Ramos (cell line): ENCODE results near the gene KIAA0930.

Experiments used
- in situ Hi-C: fragments of 300-500 bp; cut with MboI; formaldehyde crosslinking; loops from one replicate; pipeline ENCODE4 v1.14.3; 2022; ENCODE audit warnings: low sequenced_read_pairs; ENCODE audit not compliant: unreplicated experiment

Gene KIAA0930

DNA sequence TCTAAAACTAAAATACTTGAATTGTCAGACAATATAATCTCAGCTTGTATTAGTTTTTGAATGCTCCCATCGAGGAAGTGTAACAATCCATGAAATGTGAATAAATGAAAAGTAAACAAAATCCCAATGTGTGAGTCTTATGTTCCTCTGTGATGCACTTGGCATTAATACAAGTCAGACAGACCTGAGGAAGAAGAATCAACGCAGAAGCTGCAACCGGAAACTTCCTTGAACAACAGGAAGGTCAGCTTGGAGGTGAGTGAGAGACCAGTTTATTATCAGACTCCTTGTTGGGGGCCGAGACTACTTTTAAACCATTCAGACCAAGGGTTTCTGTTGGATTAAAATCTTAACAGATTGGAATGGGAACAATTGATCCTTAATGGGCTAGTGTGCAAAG is 52.8 kb downstream of the KIAA0930 start:
- in situ Hi-C loops: no loop called here

DNA sequence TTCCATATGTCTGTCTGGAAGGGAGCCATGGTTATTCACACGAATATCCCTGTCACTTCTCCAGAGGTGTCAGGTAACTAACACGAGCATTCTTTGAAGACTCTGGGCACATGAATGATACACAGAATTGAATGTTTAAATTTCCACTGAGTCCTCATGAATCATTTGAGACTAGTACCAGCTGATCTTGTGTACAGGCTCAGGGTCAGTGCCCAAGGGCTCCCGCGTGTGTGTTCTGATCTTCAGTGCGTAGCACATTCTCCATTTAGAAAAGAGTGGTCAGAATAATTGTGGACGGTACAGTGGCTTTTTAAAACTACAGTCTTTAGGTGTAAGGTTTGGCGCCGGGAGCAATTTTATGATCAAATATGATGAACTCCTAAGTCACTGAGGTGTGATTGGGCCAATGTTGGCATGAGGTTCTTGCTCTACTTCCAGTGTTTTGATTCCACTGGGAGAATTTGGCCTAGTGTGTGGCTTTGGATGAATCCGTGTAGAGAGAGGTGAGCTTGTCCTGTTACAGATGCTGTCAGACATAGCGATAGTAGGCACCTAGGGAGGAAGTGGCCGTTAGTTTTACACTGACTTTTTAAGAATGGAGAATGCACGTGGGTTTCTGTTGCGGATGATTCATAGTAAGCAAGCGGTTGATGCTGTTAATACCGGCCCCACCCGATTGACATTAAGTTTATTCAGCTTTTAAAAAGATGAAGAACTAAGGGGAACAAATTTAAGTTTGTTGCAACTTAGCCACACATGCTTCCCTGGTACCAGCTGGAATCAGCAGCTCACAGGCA is 54.8 kb downstream of the KIAA0930 start:
- in situ Hi-C loops: no loop called here

DNA sequence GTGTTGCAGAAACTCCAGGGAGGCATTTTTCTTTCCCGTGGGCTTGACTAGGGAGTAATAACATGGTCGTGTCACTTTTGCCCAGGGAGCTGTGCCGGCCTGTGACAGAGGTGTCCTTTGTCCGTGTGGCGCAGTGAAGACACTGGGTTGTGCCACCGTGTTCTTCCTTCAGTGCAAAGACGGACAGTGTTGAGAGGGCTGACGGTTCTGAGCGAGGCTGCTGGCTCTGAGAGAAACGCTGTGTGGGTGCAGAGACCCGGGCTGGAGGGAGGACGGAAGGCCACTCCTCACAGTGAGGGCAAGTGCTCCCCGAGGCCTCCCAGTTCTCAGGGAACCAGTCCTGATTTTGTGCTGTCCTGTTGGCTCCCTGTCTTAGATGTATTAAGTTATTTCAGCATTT is 56.7 kb downstream of the KIAA0930 start:
- in situ Hi-C loops: no loop called here

DNA sequence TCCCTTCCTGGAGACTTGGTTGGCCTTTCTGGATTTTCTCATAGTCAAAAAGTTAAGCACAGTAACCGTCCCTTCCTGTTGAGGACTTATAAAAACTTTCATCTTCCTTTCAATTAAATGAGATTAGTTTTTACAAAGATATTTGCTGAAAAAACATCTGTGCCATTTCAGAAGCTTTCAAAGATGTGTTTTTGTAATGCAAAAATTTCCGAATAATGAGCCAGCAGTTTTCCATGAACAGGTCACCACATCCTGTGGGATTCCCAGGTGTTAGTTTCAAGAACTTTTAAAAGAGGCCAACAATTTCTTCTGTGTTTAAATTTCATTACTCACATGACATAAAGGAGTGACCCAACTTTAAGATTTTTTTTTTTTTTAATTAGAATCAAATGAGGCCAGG is 58.9 kb downstream of the KIAA0930 start:
- in situ Hi-C loops: no loop called here

DNA sequence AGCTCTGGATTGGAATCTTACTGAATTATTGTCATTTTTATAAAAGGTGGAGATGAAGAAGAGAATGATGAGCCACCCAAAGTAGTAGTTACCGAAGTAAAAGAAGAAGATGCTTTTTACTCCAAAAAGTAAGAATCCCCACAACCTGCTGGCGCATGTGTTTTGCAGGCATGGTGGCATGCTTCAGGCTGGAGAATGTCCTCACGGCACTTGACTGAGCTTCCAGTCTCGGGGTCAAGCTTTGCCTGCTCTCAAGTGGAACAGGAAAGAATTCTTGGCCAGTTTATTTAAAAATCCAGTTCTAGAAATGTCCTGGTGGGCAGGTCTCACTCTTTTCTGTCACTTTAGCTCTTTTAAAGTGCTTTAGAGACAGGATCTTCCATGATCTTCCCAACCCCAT is 59.5 kb downstream of the KIAA0930 start:
- in situ Hi-C loops: no loop called here

DNA sequence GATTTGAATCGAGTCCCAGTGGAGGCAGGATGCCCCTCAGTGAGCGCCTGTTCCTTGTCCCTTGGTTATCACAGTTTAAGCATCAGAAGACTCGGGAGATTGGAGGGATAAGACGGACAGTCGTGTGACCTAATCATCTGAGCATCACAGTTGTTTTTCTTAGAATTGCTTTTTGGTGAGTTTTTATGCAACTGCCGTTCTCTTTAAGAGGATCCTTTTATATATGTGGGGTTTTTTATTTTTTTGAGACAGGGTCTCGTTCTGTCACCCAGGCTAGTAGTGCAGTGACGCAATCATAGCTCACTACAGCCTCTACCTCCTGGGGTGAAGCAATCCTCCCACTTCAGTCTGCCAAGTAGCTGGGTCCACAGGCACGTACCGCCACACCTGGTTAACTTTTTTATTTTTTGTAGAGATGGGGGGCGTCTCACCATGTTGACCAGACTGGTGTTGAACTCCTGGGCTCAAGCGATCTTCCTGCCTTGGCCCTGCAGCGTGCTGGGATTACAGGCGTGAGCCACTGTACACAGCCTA is 60.5 kb downstream of the KIAA0930 start:
- in situ Hi-C loops: no loop called here

DNA sequence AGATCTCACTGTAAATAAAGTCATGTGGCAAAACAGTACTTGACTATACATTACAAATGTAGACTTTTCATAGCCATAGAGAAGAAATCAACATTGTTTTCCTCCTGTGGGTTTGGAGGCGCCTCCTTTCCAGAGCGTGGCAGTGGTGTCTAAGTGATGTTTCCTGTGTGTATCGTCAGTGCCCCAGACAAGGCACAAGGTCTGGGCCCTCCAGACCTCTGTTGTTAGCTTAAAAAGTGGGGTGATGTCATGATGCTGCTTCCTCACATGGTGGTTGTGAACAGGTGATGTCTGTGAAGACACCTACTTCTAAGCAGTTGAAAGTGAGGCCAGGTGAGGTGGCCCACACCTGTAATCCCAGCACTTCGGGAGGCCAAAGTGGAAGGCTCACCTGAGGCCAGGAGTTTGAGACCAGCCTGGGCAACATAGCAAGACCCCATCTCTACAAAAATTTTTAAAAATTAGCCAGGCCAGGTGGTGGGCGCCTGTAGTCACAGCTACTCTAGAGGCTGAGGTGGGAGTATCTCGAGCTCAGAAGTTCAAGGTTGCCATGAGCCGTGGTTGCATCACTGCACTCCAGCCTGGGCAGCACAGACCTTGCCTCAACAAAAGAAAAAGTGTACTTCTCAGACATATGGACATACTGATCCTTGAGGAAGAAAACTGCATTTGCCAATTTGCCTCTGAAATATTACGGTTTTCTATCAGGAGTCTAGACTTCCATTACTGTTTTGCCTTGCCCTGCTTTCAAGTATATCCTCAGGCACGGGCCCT is 61.2 kb downstream of the KIAA0930 start:
- in situ Hi-C loops: no loop called here

DNA sequence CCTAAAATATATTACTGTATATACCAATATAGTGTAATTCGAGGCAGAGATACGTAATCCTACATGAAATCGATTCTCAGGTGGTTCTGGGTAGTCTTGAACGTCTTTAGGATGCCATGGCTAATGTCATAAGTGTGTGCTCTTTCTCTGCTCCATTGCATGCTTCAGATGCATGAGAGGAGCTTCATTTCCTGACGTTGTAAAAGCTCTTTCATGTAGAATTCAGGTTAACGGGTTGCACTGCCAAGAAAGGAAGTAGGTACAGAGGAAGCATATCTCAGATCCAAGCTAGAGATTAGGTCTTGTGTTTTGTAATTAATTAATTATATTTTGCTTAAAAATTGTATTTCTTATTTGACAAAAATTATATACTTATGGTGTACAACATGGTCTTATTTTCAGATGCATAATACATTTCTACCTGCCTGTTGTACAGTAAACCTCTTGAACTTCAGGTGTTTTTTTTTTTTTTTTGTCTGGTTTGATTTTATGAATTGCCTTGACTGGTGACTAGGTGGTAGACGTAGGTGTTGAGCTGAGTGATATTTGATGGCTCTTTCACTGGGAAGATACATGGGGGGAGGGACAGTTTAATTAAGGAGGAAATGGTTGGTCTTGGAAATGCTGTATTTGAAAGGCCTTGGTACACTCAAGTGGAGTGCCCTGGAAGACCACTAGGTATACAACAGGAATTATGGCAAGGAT is 67.7 kb downstream of the KIAA0930 start:
- in situ Hi-C loops: no loop called here

DNA sequence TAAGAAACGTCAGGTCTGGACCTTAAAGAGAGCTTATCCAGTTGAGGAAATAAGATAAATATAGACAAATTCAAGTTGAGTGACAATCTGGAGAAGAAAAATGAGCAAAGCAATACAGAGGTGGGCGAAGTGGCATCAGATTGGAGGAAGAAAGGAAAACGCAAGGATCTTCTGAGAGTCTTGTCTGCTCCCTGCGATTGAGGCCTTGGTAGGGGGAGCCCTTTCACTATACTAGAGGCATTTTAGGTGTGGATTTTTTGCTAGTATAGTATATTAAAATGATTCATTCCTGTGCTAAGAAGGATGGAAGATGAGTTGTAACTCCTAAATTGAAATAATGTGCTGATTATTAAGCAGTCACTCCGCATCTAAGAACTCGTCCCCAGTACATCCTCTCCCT is 68.9 kb downstream of the KIAA0930 start:
- in situ Hi-C loops: no loop called here

DNA sequence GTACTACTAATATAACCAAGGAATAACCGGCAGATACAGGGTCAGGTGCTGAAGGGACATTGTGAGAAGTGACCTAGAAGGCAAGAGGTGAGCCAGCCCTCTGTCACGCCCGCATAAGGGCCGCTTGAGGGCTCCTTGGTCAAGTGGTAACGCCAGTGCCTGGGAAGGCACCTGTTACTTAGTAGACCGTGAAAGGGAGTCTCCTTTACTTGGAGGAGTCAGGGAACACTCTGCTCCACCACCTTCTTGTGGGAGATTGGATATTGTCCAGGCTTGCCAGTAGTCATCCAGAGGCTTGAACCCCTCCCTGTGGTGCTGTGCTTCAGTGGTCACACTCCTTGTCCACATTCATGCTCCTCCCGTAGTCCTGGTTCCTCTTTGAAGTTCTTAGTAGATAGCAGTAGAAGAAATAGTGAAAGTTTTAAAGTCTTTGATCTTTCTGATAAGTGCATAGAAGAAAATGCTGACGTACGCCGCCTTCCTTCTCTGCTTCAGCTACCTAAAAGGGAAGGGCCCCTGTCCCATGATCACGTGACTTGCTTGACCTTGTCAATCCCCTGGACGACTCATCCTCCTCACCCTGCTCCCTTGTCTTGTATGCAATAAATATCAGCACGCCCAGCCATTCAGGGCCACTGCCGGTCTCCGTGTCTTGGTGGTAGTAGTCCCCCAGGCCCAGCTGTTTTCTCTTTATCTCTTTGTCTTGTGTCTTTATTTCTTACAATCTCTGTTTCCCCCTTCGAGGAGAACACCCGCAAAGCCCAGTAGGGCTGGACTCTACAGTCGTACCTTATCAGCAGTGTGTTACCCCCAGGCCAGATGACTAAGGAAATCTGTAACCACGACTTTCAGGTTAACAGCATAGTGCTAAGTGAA is 70.9 kb downstream of the KIAA0930 start:
- in situ Hi-C loops: no loop called here

DNA sequence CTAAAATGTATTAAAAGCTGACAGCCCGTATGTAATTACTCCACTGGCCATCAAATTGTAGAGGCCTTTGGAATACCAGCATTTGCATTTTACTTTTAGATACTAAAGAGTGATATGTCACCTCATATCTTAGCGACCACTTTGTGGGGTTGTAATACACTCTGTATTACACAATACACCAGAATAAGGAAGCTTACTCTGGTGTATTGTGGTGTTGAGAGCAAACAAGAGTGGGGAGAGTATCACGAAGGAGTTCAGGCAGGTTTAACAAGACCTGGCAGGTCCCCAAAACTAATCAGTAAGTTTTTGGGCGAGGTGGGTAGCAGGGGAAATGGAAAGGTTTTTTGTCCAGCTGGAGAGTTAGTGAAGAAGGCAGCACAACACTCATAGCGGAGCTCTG is 73.8 kb downstream of the KIAA0930 start:
- in situ Hi-C loops: no loop called here

DNA sequence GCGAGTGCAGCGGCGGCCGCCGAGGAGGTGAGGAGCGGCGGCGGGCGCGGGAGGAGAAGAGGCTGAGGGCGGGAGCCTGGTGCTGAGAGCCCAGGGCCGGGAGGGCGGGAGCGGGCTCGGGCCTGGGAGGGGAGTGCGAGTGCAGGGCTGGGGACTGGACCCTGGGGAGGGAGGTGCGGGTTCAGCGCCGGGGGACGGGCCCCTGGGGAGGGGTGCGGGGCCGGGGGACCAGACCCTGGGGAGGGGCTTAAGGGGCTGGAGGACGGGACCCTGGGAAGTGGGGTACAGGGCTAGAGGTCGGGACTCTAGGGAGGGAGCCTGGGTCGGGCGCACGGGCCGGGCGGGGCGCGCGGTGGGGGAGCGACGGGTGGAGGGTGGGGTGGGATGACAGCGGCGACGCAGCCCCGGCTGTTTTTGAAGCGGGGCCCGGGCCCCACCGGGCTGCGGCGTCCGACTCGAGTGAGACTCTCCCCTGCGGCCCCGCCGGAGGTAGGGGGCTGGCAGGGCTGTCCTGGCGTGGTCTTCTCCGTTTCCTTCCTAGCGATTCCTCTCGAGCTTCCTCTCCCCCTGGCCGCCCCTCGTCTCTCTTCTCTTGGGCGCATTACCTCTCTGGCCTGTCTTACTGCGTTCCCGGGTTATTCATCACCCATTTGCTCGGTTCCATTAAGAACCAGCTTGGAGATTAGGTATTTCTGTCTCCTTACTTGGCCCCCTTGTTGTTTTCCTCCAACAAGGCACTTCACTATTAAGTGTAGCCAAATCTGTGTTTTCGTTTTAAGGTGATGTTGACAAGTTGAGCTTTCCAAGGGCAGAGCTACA is 76.2 kb downstream of the KIAA0930 start:
- in situ Hi-C loops: no loop called here

DNA sequence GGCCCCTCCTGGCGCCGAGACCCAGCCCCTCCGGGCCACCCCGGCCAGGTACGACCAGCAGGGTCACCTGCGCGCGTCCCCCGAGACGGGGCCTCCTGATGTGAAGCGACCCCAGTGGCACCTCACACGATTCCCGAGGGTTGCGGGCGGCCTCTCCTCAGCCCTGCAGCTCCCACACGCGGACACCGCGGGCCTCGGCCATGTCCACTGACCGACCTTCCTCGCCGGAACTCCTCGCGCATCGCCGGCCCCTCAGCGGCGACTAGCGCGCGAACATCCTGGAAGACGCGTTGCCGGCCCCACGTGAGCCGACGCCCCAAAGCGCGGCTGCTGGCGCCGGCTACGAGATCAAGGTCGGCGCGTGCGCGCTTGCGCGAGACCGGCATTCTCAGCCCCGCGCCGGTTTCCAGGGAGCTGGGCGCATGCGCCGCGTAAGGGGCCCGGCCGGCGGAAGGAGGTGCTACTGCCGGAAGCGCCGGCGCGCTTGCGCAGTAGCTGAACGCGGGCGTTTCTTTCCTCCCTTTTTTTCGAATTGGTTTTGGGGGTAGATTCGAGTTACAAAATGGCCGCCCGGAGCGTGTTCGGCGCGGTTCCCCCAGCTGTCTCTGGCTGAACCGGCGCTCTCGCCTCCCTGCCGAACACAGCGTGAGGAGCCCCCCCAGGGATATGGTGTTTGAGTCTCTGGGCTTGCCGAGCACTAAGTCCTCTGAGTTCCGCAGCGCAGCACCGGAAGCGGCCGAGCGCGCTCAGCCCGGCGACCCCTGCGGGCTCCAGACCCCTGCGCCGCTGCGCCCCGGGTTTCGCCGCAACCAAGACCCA is 77.0 kb downstream of the KIAA0930 start, which contains the start of gene NUP50:
Gene NUP50 (plus strand): TSS at position 475 of the 819 bp plus-strand sequence. CDS start 4,253 bp downstream, outside the sequence.
- in situ Hi-C loops: no loop called here

DNA sequence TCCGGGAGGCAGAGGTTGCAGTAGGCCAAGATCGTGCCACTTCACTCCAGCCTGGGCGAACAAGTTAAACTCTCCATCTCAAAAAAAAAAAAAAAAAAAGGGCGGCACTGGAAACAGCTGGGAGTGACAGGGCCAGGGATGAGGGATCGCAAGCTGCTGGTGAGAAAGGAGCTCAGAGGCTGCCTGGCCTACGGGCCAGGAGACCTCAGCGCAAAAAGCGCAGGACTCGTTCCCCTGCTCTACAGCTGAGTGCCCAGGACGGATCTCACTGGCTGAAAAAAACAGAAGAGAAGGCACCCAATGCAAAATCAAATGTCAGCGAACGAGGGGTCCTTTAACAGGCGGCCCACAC is 77.6 kb downstream of the KIAA0930 start:
- in situ Hi-C loops: no loop called here

DNA sequence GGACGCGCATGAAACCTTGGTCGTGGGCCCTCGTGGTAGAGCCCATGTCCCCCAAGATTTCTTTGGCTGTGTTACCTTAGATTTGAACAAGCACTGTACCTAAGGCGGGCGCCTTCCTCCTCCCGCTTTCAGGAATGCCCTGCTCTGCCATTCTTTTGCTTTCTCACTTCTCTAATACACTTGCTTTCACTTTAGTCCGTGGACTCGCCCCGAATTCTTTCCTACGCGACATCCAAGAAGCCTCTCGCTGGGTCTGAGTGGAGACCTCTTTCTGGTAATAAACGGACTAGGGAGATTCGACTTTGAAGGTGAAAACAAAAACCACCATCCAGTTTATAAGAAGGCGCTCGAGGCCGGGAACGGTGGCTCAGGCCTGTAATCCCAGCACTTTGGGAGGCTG is 78.2 kb downstream of the KIAA0930 start:
- in situ Hi-C loops: no loop called here

DNA sequence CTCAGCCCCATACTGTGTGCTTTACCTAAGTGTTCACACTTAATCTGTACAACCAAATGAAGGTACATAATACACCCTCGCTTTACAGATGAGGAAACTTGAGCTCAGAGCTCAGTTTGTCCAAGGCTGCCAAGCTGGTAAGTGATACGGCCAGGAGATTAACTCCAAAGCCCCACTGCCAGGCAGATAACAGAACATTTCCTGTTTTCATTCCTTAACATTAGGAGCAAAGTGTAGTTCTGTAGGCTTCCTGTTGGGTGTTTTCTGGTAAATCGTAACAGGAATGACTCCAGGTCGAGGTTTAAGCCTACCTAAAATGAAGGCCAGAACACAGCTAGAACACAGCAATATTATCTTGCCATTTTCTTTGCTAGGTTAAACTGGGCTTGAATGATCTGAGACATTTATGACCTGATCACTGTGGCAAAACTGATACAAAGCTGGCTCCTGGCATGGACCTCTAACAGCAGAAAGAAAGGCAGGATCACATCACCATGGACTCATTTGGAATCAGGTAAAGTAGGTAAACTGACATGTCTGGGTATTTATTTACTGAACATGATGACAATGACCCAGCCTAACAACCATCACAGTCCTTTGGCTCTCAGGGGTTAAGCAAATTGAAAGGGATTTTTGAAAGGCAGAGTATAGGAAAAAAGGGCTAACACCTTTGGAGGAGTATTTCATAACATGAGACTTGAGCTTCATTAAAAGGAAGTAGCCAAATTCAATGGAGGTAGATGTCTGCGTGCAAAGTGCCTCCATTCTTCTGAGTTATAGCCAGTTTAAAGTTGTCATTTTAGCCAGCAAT is 80.8 kb downstream of the KIAA0930 start:
- in situ Hi-C loops: no loop called here

DNA sequence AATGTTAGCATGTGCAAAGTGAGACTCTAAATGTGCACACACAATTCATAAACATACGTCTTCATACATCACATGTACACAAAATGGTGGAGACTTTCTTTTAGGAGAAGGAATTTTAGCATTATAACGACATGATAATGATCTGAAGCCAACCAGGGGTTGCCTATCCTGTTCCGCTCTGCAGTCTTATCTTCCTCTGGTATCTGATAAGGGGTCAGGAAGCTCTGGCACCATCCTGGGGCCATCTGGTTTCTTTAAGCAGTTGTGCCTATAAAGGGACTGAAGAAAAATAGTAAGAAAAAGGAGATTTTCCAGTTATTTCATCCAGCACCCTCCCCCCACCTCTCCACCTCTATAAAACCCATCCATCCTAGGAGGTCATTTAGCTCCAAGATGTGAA is 82.8 kb downstream of the KIAA0930 start:
- in situ Hi-C loops: no loop called here
